Glomerular visceral epithelial cell (primary cell): ENCODE results near the gene TMEM218.
A peak's percentile ranks its signal among the peaks of the same experiment; 100 is the strongest.
"Not testable (repeated sequence)": the region's sequence is repeated elsewhere in the genome, so short reads cannot be mapped to it uniquely, and the experiment has no call there.

Source experiments
- DNase-seq: peaks from one replicate; pipeline ENCODE4 v3.0.0-alpha.2; 2016; ENCODE audit errors: extremely low spot score

The TMEM218 gene

GRCh38 chr11:125090151-125090550, 21.3 kb downstream of the TMEM218 start:
- DNase-seq = not testable (repeated sequence)

- not testable (repeated sequence) for DNase-seq
Measured at GRCh38 chr11:125089481-125089880, 21.9 kb downstream of the TMEM218 start.

GRCh38 chr11:125088576-125089455, 22.6 kb downstream of the TMEM218 start:
- DNase-seq = no peak

- DNase-seq = no peak
Measured at GRCh38 chr11:125088123-125088522, 23.3 kb downstream of the TMEM218 start.

GRCh38 chr11:125086633-125087296, 24.7 kb downstream of the TMEM218 start:
- DNase-seq = no peak

GRCh38 chr11:125085301-125086081, 25.9 kb downstream of the TMEM218 start:
- DNase-seq = no peak

- DNase-seq = no peak
Measured at GRCh38 chr11:125084761-125085231, 26.6 kb downstream of the TMEM218 start.

GRCh38 chr11:125084057-125084416, 27.4 kb downstream of the TMEM218 start:
- no peak for DNase-seq

GRCh38 chr11:125083312-125084056, 27.9 kb downstream of the TMEM218 start:
- no peak for DNase-seq

GRCh38 chr11:125082611-125083311, 28.7 kb downstream of the TMEM218 start:
- DNase-seq = peak; percentile 39

GRCh38 chr11:125082040-125082439, 29.4 kb downstream of the TMEM218 start:
- DNase-seq = no peak

- no peak for DNase-seq
Measured at GRCh38 chr11:125081098-125081798, 30.2 kb downstream of the TMEM218 start.

- no peak for DNase-seq
Measured at GRCh38 chr11:125080531-125080911, 30.9 kb downstream of the TMEM218 start.

- no peak for DNase-seq
Measured at GRCh38 chr11:125079878-125080530, 31.4 kb downstream of the TMEM218 start.

- peak; percentile 21 for DNase-seq
Measured at GRCh38 chr11:125079151-125079877, 32.1 kb downstream of the TMEM218 start.

- no peak for DNase-seq
Measured at GRCh38 chr11:125078516-125079140, 32.8 kb downstream of the TMEM218 start.

- DNase-seq = no peak
Measured at GRCh38 chr11:125078016-125078415, 33.4 kb downstream of the TMEM218 start.

- no peak for DNase-seq
Measured at GRCh38 chr11:125076378-125076945, 35.0 kb downstream of the TMEM218 start.
